B cell (primary cell): Measurements from ENCODE around the gene B4GALT1. TPM values are rescaled to one million over a fixed set of nuclear protein-coding genes. Genes with fewer than 3 reads are reported as not detected.

Source experiments
- ATAC-seq: fragments of 200-7000 bp; cut with Tn5 transposase; one replicate; pipeline ENCODE4 v1.10.0; 2021; ENCODE audit warnings: low read depth, mild to moderate bottlenecking, moderate number of reproducible peaks, moderate library complexity
- CTCF ChIA-PET: fragments of 350-600 bp; sonication (Branson Sonifier 250); formaldehyde crosslinking; loops from one replicate; lab custom pipeline; 2021; ENCODE audit warnings: antibody characterized with exemption, inconsistent platforms; lab: Charles Lee
- POLR2A ChIA-PET: fragments of 350-600 bp; sonication (Branson Sonifier 250); formaldehyde crosslinking; loops from one replicate; lab custom pipeline; 2021; ENCODE audit warnings: antibody characterized with exemption; lab: Charles Lee
- DNase-seq: peaks from one replicate; pipeline ENCODE4 v3.0.0; 2013
- H2AFZ ChIP-seq: 2 replicates; pipeline ENCODE4 v1.6.1; 2012; ENCODE audit warnings: mild to moderate bottlenecking, low read depth, low read length; ENCODE audit not compliant: insufficient read depth, poor library complexity, severe bottlenecking
- H3K27ac ChIP-seq, 2 donors: 1 replicate in 1 of 2; 2 replicates in 1 of 2; pipeline ENCODE4 v1.5.1; 2012 to 2013; ENCODE audit warnings: low read length in 2 of 2, mild to moderate bottlenecking in 2 of 2, moderate library complexity in 1 of 2
- H3K27me3 ChIP-seq, 4 experiments: fragments of 200-600 bp in 1 of 4; sonication (generic) in 1 of 4; replicated peaks in 1 of 4; 1 replicate in 2 of 4; 2 replicates in 2 of 4; pipeline versions ENCODE4 v1.6.1 to v1.7.0; 2013 to 2016; ENCODE audit warnings: low read length in 3 of 4, mild to moderate bottlenecking in 2 of 4, mixed read lengths in 1 of 4, moderate library complexity in 1 of 4; ENCODE audit not compliant: insufficient read depth in 4 of 4, control insufficient read depth in 3 of 4; ENCODE audit errors: control extremely low read depth in 1 of 4
- H3K36me3 ChIP-seq, 2 experiments: replicated peaks in 1 of 2; 1 replicate in 1 of 2; 2 replicates in 1 of 2; pipeline versions ENCODE4 v1.6.1 to v1.7.1; 2013; ENCODE audit warnings: low read length in 1 of 2; ENCODE audit not compliant: insufficient read depth in 2 of 2, control insufficient read depth in 1 of 2; ENCODE audit errors: control extremely low read depth in 1 of 2, extremely low read depth in 1 of 2
- H3K4me1 ChIP-seq, 2 donors: fragments of 200-600 bp in 1 of 2; sonication (generic) in 1 of 2; 1 replicate in 1 of 2; 2 replicates in 1 of 2; pipeline versions ENCODE4 v1.5.1 to v1.6.1; 2013 to 2017; ENCODE audit warnings: low read length in 2 of 2; ENCODE audit not compliant: control insufficient read depth in 2 of 2, insufficient read depth in 2 of 2
- H3K4me2 ChIP-seq: replicated peaks from 2 replicates; pipeline ENCODE3; 2012; ENCODE audit warnings: mild to moderate bottlenecking, low read depth, low read length; ENCODE audit not compliant: poor library complexity, severe bottlenecking
- H3K4me3 ChIP-seq, 5 experiments: fragments of 200-600 bp in 1 of 5; sonication (generic) in 1 of 5; 1 replicate in 3 of 5; 2 replicates in 2 of 5; pipeline versions ENCODE4 v1.5.1 to v1.7.0; 2011 to 2016; ENCODE audit warnings: low read length in 4 of 5, mild to moderate bottlenecking in 4 of 5, low read depth in 2 of 5, control low read depth in 1 of 5, moderate library complexity in 1 of 5; ENCODE audit not compliant: insufficient read depth in 1 of 5; ENCODE audit errors: control extremely low read depth in 1 of 5, extremely low read depth in 1 of 5
- H3K79me2 ChIP-seq: fragments of 200-600 bp; sonication (generic); one replicate; pipeline ENCODE4 v1.6.0; 2016; ENCODE audit warnings: low read length; ENCODE audit not compliant: control insufficient read depth, insufficient read depth
- H3K9ac ChIP-seq: fragments of 200-600 bp; sonication (generic); 2 replicates; pipeline ENCODE4 v1.6.1; 2017; ENCODE audit warnings: mild to moderate bottlenecking, low read length, moderate library complexity
- H3K9me3 ChIP-seq, 3 donors: one replicate each; pipeline versions ENCODE4 v1.6.1 to v1.7.1; 2013; ENCODE audit warnings: low read length in 2 of 3; ENCODE audit not compliant: control insufficient read depth in 2 of 3, insufficient read depth in 1 of 3; ENCODE audit errors: control extremely low read depth in 1 of 3
- H4K20me1 ChIP-seq: 2 replicates; pipeline ENCODE4 v1.6.0; 2012; ENCODE audit warnings: mild to moderate bottlenecking, low read length; ENCODE audit not compliant: insufficient read depth, control insufficient read depth, poor library complexity, severe bottlenecking
- H3K27ac Mint-ChIP-seq: one replicate; pipeline ENCODE4 v1.8.0; 2021; ENCODE audit warnings: mixed read lengths
- H3K27me3 Mint-ChIP-seq: one replicate; pipeline ENCODE4 v1.8.0; 2021; ENCODE audit warnings: mixed read lengths
- H3K4me1 Mint-ChIP-seq: one replicate; pipeline ENCODE4 v1.8.0; 2021; ENCODE audit warnings: mixed read lengths
- H3K4me3 Mint-ChIP-seq: one replicate; pipeline ENCODE4 v1.8.0; 2021; ENCODE audit warnings: mixed read lengths
- H3K9me3 Mint-ChIP-seq: one replicate; pipeline ENCODE4 v1.8.0; 2022; ENCODE audit warnings: mixed read lengths; ENCODE audit not compliant: insufficient read depth
- EZH2 ChIP-seq: IDR thresholded peaks from 2 replicates; pipeline ENCODE4 v1.6.1; 2012; ENCODE audit warnings: borderline replicate concordance, low read depth, mild to moderate bottlenecking, moderate library complexity, low read length; ENCODE audit not compliant: insufficient read depth, poor library complexity, severe bottlenecking
- WGBS: methylation state at CpG from one replicate; pipeline ENCODE4 v1.1.5; 2013; ENCODE audit warnings: missing lambda C conversion rate; ENCODE audit not compliant: insufficient coverage; 5-methylcytosine and 5-hydroxymethylcytosine counted together
- intact Hi-C: fragments of 100-400 bp; cut with micrococcal nuclease; formaldehyde crosslinking; loops from one replicate; pipeline ENCODE4 v1.10.0; 2022
- polyA plus RNA-seq: library from polyadenylated mRNA; depleted of rRNA; stranded (reverse); fragments of >200 nt; gene quantifications from 2 replicates; pipeline ENCODE4 v1.2.3, GENCODE V29; 2012
- total RNA-seq, 2 donors: library from RNA; stranded (reverse); fragments of 120-200 nt in 1 of 2; gene quantifications; 1 replicate in 1 of 2; 2 replicates in 1 of 2; pipeline versions ENCODE4 v1.2.3 to v1.2.4, GENCODE V29; 2013 to 2022
- TF ChIP-seq, protein P1 (sequence below): fragments of 200-600 bp; IDR thresholded peaks from one replicate; pipeline ENCODE4 v1.8.0; 2022; ENCODE audit warnings: antibody characterized with exemption, mild to moderate bottlenecking

The B4GALT1 gene
- total and polyA plus RNA-seq, 2 donors (not counting 1 experiment from before 2014, with no cell fraction given), result 49.2 to 201 TPM

DNA sequence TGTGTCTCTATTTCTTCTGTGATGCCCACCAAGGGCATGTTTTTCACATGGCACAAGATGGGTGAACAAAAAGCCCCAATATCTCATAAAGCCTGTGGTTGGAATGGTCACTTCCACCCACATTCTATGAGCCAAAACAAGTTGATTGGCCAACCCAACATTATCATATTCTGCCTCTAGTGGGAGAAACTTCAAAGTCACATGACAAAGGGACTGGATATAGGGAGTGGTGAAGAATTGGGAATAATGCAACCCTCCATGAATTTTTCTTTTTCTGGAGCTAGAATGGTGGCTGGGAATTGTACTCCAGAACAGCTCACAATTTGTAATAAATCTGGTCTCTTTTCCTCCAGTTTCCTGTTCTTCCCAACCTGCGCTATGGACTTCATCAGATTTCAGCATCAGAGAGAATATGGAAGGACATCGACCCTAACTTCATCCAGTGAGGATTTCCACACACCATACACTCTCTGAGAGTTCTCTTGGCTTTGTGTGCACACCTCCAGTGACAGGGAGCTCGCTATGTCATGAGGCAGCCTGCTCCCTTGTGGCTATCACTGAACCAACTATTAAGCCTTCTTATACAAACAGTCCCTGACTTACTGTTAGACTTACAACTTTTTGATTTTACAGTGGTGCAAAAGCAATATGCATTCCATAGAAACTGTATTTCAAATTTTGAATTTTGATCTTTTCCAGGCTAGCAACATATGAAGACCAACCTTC lies 12.0 kb upstream of the B4GALT1 start:
- Histone ChIP-seq H3K27ac (no peak overlapping the region), H3K27me3 (no peaks in the 10 kb centered on the region), H3K4me2 (no peak overlapping the region), H3K9ac (no peak overlapping the region), H3K79me2 (no peaks in the 10 kb centered on the region), H2AFZ (no peak overlapping the region), H3K9me3 (no peaks in the 10 kb centered on the region), H3K4me1 (no peaks in the 10 kb centered on the region), H3K4me3 (no peak overlapping the region), H4K20me1 (no peaks in the 10 kb centered on the region), H3K36me3 (no peaks in the 10 kb centered on the region)
- Mint-ChIP-seq H3K27me3 (peaks cover 3% of the 10 kb centered on the region), H3K27ac (peak overlapping the region; percentile 33), H3K4me1 (peaks cover 6% of the 10 kb centered on the region), H3K9me3 (no peaks in the 10 kb centered on the region), H3K4me3 (no peak overlapping the region)
- intact Hi-C loops, result no loop called here
- no peak for TF ChIP-seq EZH2
- TF ChIP-seq, protein P1, sequence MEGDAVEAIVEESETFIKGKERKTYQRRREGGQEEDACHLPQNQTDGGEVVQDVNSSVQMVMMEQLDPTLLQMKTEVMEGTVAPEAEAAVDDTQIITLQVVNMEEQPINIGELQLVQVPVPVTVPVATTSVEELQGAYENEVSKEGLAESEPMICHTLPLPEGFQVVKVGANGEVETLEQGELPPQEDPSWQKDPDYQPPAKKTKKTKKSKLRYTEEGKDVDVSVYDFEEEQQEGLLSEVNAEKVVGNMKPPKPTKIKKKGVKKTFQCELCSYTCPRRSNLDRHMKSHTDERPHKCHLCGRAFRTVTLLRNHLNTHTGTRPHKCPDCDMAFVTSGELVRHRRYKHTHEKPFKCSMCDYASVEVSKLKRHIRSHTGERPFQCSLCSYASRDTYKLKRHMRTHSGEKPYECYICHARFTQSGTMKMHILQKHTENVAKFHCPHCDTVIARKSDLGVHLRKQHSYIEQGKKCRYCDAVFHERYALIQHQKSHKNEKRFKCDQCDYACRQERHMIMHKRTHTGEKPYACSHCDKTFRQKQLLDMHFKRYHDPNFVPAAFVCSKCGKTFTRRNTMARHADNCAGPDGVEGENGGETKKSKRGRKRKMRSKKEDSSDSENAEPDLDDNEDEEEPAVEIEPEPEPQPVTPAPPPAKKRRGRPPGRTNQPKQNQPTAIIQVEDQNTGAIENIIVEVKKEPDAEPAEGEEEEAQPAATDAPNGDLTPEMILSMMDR, result no peak
- ATAC-seq (no peak), DNase-seq (peak; percentile 32)
- ChIA-PET POLR2A (interaction anchor here (0.5 kb wide), 1 partner anchor 32 kb away, joined by 4 read pairs; no protein-coding TSS in a partner anchor), CTCF (interaction anchor here (0.9 to 2.0 kb wide), 10 partner anchors 11 to 98 kb away, joined by 3 to 11 read pairs (median 4); partner anchors contain the start of gene B4GALT1)
- 95% methylated on average over 3 of the region's 3 CpGs for WGBS

DNA sequence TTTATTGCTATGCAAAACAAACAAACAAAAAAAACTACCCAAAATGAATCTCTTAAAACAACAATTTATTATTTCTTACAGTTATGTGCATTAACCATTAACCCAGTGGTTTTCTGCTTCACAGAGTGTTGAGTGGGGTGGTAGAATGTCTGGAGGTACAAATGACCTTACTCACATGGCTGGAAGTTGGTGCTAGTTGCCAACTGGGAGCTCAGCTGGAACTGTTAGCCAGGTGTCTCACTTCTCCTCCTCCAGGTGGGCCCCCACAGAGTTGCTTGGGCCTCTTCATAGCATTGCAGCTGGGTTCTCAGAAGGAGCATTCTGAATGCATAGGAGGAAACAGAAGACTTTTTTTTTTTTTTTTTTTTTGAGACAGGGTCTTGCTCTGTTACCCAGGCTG lies 10.5 kb upstream of the B4GALT1 start:
- no peak overlapping the region for H3K4me3 Mint-ChIP-seq

More for the DNA sequence above, 10.5 kb upstream of the B4GALT1 start:
- TF ChIP-seq, protein P1, result no peak
- Histone ChIP-seq H3K4me2 (no peak overlapping the region), H3K79me2 (peaks cover 6% of the 10 kb centered on the region), H2AFZ (no peak overlapping the region), H3K9ac (no peak overlapping the region), H3K27ac (no peak overlapping the region), H3K4me1 (no peaks in the 10 kb centered on the region), H3K27me3 (no peaks in the 10 kb centered on the region), H3K36me3 (no peaks in the 10 kb centered on the region), H4K20me1 (no peaks in the 10 kb centered on the region), H3K9me3 (no peaks in the 10 kb centered on the region), H3K4me3 (no peak overlapping the region)
- DNase-seq (no peak), ATAC-seq (no peak)
- POLR2A ChIA-PET, result interaction anchor here (0.6 kb wide), 1 partner anchor 17 kb away, joined by 3 read pairs; no protein-coding TSS in a partner anchor
- Mint-ChIP-seq H3K27me3 (no peaks in the 10 kb centered on the region), H3K27ac (peak overlapping the region; percentile 10), H3K9me3 (no peaks in the 10 kb centered on the region), H3K4me1 (peaks cover 6% of the 10 kb centered on the region)
- CTCF ChIA-PET, result interaction anchor here (0.8 to 2.0 kb wide), 4 partner anchors 10 to 48 kb away, joined by 3 to 11 read pairs (median 4); partner anchors contain the start of gene B4GALT1
- intact Hi-C loops, result no loop called here
